Ovary (tissue), 3 donors: ENCODE results near the gene TTC3.

Experiments used
- EP300 ChIP-seq: sonication (generic); formaldehyde crosslinking; IDR thresholded peaks from one replicate; pipeline ENCODE4 v1.6.1; 2017; ENCODE audit warnings: antibody characterized with exemption
- POLR2A ChIP-seq: fragments of 450-650 bp; IDR thresholded peaks from one replicate; pipeline ENCODE4 v1.6.1; 2017; ENCODE audit warnings: antibody characterized with exemption, mild to moderate bottlenecking, moderate library complexity
- TF ChIP-seq, protein P1 (sequence below), 3 donors: fragments of 450-650 bp in 2 of 3; fragments of 200-600 bp in 1 of 3; IDR thresholded peaks; one replicate each; pipeline versions ENCODE4 v1.5.1 to v1.8.0; 2016 to 2022; ENCODE audit warnings: antibody characterized with exemption in 3 of 3, mild to moderate bottlenecking in 1 of 3
- donor health status: DM: no; HTN: no; CAD: no.

DNA sequence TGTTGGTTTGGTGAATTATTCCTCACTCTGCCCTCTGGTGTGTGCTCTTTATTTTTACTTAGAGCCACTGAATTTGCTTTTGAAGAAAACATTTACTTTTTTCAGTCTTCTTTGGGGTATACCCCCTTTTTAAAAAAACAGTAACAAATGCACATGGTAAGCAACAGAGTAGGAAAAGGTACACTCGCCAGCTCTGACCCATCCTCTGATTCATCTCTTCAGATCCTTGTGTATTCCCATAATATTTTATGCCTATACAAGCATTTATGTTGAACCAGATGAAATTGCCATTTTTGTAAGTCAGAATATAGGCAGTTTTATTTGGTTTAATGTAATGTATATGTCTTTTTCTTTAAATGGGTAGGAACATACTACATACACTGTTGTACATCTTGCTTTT, 28.3 kb downstream of the TTC3 start:
- TF ChIP-seq, protein P1, sequence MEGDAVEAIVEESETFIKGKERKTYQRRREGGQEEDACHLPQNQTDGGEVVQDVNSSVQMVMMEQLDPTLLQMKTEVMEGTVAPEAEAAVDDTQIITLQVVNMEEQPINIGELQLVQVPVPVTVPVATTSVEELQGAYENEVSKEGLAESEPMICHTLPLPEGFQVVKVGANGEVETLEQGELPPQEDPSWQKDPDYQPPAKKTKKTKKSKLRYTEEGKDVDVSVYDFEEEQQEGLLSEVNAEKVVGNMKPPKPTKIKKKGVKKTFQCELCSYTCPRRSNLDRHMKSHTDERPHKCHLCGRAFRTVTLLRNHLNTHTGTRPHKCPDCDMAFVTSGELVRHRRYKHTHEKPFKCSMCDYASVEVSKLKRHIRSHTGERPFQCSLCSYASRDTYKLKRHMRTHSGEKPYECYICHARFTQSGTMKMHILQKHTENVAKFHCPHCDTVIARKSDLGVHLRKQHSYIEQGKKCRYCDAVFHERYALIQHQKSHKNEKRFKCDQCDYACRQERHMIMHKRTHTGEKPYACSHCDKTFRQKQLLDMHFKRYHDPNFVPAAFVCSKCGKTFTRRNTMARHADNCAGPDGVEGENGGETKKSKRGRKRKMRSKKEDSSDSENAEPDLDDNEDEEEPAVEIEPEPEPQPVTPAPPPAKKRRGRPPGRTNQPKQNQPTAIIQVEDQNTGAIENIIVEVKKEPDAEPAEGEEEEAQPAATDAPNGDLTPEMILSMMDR (IDR thresholded peaks at IDR 0.05), result no peak
- no peak for TF ChIP-seq POLR2A
- no peak for TF ChIP-seq EP300
